ENCODE results near the gene SLC18B1.
A peak's percentile ranks its signal among the peaks of the same experiment; 100 is the strongest.

The SLC18B1 gene

DNA sequence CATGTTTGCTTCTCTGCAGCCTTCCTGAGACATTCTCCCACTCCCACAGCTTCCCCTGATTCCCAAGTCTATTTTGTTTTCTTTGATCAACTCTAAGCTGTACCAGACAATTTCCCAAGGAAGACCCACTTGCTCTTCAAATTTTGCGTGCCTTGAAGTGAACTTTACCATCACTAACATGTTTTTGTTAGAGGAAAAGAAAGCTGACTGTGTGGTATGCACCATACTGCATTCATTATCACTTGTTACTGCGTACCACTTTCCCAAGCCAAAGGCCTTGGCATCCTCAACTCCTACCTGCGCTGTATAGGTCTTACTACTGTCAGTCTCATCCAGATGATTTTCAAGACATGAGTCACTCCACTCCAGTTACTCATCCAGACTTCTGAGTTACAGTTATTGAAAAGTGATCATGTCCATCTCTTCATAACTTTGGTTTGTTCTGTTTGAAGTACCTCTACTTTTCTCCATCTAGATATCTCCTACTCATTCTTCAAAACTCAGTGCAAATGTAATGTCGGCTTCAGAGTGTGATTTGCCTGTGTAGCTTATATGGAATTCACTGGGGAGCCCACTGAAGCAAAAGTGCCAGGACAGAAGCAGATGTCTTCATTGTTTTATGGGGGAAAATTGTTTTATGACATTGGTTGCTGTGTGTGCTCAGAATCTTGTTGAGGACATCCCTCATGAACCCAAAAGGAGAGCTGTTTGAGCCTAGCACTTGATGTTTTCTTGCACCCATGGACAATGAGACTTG is 21.1 kb upstream of the SLC18B1 start:
- TF ChIP-seq, protein P1, sequence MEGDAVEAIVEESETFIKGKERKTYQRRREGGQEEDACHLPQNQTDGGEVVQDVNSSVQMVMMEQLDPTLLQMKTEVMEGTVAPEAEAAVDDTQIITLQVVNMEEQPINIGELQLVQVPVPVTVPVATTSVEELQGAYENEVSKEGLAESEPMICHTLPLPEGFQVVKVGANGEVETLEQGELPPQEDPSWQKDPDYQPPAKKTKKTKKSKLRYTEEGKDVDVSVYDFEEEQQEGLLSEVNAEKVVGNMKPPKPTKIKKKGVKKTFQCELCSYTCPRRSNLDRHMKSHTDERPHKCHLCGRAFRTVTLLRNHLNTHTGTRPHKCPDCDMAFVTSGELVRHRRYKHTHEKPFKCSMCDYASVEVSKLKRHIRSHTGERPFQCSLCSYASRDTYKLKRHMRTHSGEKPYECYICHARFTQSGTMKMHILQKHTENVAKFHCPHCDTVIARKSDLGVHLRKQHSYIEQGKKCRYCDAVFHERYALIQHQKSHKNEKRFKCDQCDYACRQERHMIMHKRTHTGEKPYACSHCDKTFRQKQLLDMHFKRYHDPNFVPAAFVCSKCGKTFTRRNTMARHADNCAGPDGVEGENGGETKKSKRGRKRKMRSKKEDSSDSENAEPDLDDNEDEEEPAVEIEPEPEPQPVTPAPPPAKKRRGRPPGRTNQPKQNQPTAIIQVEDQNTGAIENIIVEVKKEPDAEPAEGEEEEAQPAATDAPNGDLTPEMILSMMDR (conservative IDR thresholded peaks at IDR 0.05), result no peak
- TF ChIP-seq ZFX (IDR thresholded peaks at IDR 0.05), result no peak
- no peak overlapping the region for H3K27ac ChIP-seq

DNA sequence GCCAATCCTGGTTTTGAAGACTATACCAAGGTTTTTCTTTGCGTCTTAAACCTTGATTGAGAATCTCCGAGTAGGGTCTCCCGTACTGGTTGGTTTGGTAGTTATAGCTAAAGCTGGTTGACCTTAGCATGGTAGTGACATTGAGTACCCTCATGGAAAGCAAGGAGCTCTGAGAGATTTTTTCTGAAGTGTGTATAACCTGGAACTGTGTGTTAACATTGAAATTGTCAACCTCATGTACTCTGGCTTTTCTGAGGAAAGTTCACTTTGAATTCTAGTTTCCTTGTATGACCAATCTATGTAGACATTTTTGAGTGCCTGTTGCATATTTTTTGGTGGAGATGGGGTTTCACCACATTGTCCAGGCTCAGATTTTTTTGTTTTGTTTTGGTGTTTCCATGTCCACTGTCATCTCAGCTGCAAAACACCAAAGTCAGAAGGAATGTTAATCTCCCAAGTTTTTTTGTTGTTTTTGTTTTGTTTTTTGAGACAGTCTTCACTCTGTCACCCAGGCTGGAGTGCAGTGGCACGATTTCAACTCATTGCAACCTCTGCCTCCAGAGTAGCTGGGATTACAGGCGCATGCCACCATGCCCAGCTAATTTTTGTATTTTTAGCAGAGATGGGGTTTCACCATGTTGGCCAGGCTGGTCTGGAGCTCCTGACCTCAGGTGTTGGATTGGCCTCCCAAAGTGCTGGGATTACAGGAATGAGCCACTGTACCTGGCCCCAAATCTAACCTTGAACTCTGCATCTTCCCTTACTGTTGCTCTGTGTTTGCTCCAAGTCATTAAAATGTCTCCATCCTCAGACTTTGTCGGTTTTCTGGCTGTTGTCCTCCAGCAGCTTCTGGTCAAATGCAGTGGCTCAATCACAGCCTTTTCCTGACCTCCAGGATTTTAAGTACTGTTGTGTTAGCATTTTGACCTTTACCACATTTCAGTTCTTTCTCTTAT is 20.2 kb upstream of the SLC18B1 start:
- no peak overlapping the region for H3K27ac ChIP-seq

DNA sequence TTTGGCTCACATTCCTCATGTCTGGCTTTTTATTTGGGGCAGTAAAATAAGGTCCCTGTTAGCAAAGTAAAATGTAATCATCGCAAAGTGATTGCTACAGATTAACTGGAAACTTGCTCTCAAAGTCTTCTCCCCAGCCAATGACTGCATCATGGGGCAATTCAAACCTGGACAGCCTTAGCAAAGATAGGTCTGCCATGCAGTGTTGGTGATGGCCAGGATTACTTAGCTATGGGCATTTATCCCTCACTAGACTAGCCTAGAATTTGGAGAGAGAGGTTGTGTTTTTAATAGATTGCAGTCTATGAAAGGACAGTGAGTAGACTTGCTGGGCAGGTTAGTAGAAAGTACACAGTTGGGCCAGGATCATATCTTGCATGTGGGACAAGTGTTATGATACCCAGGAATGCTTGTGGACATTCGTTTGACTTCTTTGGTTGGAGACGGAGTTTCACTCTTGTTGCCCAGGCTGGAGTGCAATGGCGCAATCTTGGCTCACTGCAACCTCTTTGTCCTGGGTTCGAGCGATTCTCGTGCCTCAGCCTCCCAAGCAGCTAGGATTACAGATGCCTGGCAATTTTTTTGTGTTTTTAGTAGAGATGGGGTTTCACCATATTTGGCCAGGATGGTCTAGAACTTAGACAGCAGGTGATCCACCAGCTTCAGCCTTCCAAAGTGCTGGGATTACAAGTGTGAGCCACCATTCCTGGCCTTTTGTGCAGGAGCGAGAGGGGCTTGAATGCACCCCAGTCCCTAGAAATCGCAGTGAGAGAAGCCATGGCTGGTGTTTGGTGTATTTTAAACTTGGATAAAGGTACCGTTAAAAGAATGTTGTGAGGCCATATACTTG is 19.3 kb upstream of the SLC18B1 start:
- TF ChIP-seq, protein P1 (conservative IDR thresholded peaks at IDR 0.05), result no peak
- TF ChIP-seq ZFX (IDR thresholded peaks at IDR 0.05), result no peak
- no peak overlapping the region for H3K27ac ChIP-seq

More for the DNA sequence above, 20.2 kb upstream of the SLC18B1 start:
- no peak for TF ChIP-seq ZFX (IDR thresholded peaks at IDR 0.05)
- TF ChIP-seq, protein P1 (conservative IDR thresholded peaks at IDR 0.05), result no peak

DNA sequence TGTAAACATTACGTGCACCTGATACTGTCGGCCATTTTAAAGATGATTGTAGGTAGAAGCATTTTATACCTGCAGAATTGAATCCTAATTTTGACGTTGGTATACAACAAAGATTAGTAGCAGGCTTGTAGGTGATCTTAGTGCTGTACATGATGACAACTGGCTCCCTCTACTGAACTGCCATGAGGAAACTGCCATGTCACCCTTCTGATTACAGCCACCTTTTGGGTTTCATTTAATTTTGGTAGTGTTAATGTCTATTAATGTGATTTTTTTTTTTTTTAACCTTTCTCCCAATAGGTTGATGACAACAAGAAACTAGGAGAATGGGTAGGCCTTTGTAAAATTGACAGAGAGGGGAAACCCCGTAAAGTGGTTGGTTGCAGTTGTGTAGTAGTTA is 18.2 kb upstream of the SLC18B1 start:
- no peak for TF ChIP-seq ZFX (IDR thresholded peaks at IDR 0.05)
- TF ChIP-seq, protein P1 (conservative IDR thresholded peaks at IDR 0.05), result peak; percentile 8; the same call in 1 of the 2 replicates
- H3K27ac ChIP-seq, result no peak overlapping the region

DNA sequence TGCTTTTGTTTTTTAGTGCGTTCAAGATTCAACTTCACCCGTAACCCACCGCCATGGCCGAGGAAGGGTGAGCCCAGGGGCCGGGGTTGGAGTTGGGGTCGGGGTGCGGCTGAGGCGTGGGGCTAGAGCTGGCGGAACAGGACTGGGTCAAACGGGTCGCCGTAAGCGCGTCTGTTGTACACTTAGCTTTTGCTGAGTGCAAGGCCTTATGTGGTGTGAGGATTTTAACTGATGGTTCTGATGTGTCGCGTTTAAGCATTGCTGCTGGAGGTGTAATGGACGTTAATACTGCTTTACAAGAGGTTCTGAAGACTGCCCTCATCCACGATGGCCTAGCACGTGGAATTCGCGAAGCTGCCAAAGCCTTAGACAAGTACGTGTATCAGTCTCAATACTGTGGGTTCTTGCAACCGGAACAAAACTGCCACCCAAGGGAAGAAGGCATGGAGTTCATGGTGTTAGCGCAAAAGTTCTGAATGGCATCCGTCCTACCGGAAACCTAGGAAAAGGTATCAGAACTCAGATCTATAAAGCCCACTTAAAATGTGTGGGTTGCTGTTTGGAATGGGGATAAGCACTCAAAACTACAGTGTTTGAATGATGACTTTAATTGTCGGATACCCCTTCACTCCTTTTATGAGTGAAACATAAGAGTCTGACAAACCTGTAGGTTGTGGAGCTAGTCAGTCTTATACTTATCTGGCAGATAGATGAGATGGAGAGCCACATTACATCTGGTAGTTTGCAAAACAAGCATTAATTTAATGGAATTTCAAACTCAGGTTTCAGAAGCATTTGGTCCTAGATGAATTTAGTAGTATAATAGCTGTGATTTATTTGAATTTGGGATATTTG is 16.5 kb upstream of the SLC18B1 start:
- H3K27ac ChIP-seq, result peak overlapping the region; percentile 97
- TF ChIP-seq, protein P1 (conservative IDR thresholded peaks at IDR 0.05), result no peak
- peak; percentile 37 for TF ChIP-seq ZFX (IDR thresholded peaks at IDR 0.05)

DNA sequence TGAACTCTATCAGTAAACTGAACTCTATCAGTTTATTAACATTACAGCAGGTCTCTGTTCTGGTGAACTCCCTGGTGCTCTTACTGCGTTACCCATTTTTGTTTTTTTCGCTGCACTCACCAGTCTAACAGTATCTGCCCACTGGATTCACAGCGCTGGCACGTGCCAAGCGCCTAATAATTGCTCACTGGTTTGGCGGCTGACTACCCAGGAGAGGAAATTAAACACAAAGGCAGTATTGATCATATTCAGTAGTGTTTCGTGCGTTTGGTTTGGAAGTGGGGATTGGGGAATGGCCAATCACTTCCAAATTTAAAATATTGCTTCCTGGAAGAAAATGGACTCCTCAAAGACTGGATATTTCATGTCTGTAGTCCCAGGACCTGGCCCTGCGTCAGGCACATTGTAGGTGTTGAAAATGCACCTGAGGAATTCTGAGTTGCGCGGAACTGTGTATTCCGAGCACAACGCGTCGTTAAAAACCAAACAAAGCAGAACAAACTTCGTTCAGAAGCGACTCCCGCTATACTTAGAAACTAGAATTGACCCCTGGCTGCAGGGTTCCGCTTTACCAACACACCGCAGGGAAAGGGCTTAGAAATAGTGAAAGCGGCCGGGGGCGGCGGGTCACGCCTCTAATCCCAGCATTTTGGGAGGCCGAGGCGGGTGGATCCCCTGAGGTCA is 14.9 kb upstream of the SLC18B1 start:
- TF ChIP-seq, protein P1 (conservative IDR thresholded peaks at IDR 0.05), result no peak
- no peak for TF ChIP-seq ZFX (IDR thresholded peaks at IDR 0.05)
- peak overlapping the region; percentile 97 for H3K27ac ChIP-seq

Measured in C4-2B (cell line).